NCI-H1092 treated with DMSO at 0.1 percent for 48 hours (cell line): ENCODE results near the gene CPLX3.

Experiments
- DNase-seq: peaks from one replicate; lab custom pipeline; 2025; lab: John Stamatoyannopoulos, UW

Gene CPLX3

GRCh38 chr15:74788042-74788682 is 38.3 kb upstream of the CPLX3 start:
- no peak for DNase-seq

- DNase-seq: no peak
These were observed 37.7 kb upstream of the CPLX3 start for GRCh38 chr15:74788683-74789151.

GRCh38 chr15:74789171-74789631 is 37.2 kb upstream of the CPLX3 start:
- DNase-seq: no peak

- DNase-seq: no peak
These were observed 36.7 kb upstream of the CPLX3 start for GRCh38 chr15:74789741-74790079.

GRCh38 chr15:74790080-74790916 is 36.1 kb upstream of the CPLX3 start:
- DNase-seq: no peak

- DNase-seq: no peak
These were observed 35.4 kb upstream of the CPLX3 start for GRCh38 chr15:74791007-74791406.

- no peak for DNase-seq
These were observed 34.8 kb upstream of the CPLX3 start for GRCh38 chr15:74791667-74792066.

- DNase-seq: no peak
These were observed 34.0 kb upstream of the CPLX3 start for GRCh38 chr15:74792227-74793016.

- no peak for DNase-seq
These were observed 33.0 kb upstream of the CPLX3 start for GRCh38 chr15:74793135-74794028.

GRCh38 chr15:74794248-74794969 is 32.0 kb upstream of the CPLX3 start:
- DNase-seq: no peak

- DNase-seq: no peak
These were observed 31.5 kb upstream of the CPLX3 start for GRCh38 chr15:74794970-74795349.

GRCh38 chr15:74795966-74796625 is 30.3 kb upstream of the CPLX3 start:
- DNase-seq: no peak

GRCh38 chr15:74798388-74799254 is 27.8 kb upstream of the CPLX3 start:
- no peak for DNase-seq

GRCh38 chr15:74799255-74799855 is 27.1 kb upstream of the CPLX3 start:
- no peak for DNase-seq

GRCh38 chr15:74799856-74800558 is 26.4 kb upstream of the CPLX3 start:
- DNase-seq: no peak

GRCh38 chr15:74800559-74801094 is 25.8 kb upstream of the CPLX3 start:
- no peak for DNase-seq

- DNase-seq: no peak
These were observed 25.0 kb upstream of the CPLX3 start for GRCh38 chr15:74801311-74801997.
